ENCODE results near the gene MATR3.

Gene MATR3

GRCh38 chr5:139253115-139253514 lies 40.4 kb upstream of the MATR3 start:
- DNase-seq (ENCODE audit: low read depth), result no peak
- no peak for TF ChIP-seq CTCF (IDR thresholded peaks at IDR 0.05; ENCODE audit: insufficient read depth, low read depth, low read length, missing control alignments)
- H3K4me3 ChIP-seq (ENCODE audit: low read length), result no peak overlapping the region

DNA sequence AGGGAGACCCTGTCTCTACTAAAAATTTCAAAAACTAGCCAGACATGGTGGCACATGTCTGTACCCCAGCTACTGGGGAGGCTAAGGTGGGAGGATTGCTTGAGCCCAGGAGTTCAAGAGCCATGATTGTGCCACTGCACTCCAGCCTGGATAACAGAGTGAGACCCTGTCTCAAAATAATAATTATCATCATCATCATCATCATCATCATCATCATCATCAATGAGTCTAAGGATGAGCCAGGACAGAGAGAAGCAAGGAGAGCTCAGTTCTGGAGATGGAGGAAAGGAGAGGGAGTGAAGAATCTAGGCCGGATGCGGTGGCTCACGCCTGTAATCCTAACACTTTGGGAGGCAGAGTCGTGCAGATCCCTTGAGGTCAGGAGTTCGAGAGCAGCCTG lies 36.7 kb upstream of the MATR3 start:
- DNase-seq (ENCODE audit: low read depth), result no peak
- H3K4me3 ChIP-seq (ENCODE audit: low read length), result no peak overlapping the region
- no peak for TF ChIP-seq CTCF (IDR thresholded peaks at IDR 0.05; ENCODE audit: insufficient read depth, low read depth, low read length, missing control alignments)

DNA sequence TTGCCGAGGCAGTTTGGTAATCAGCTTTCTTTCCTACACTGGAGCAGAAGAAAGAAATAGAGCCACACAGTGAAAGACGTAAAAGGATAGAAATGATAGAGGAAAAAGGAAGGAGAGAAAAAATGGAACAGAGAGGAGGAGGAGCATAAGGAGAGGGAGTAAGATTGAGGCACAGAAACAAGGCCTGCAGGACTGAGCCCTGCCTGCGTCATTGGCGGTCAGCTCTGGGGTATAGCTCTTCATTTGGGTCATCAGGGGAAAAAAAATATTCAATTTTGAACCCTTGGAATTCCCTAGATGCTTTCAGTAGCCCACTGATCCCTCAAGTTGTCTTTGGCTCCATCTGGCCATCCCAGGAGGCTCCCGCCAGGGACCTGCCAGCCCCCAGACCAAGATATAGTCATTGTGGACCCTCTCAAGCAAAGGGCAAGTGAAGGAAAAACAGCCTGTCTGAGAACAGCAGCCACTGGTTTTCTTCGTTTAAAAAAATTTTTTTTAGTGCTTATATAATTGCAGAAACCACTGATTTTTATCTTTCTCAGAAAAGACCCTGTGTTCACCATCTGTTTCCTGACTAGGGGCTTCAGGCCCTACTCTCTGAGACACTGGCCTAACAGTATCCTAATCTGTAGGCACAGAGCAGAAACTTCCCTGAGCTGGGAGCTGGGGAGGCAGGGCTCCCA lies 31.3 kb upstream of the MATR3 start:
- TF ChIP-seq CTCF (IDR thresholded peaks at IDR 0.05; ENCODE audit: insufficient read depth, low read depth, low read length, missing control alignments), result no peak

GRCh38 chr5:139262742-139263445 lies 30.6 kb upstream of the MATR3 start:
- peak; percentile 98 for TF ChIP-seq CTCF (IDR thresholded peaks at IDR 0.05; ENCODE audit: insufficient read depth, low read depth, low read length, missing control alignments)
- peak; percentile 90 for DNase-seq (ENCODE audit: low read depth)
- H3K4me3 ChIP-seq (ENCODE audit: low read length), result no peak overlapping the region

More for the DNA sequence above, 31.3 kb upstream of the MATR3 start:
- no peak overlapping the region for H3K4me3 ChIP-seq (ENCODE audit: low read length)
- no peak for DNase-seq (ENCODE audit: low read depth)

GRCh38 chr5:139263536-139263935 lies 30.0 kb upstream of the MATR3 start:
- H3K4me3 ChIP-seq (ENCODE audit: low read length), result no peak overlapping the region
- TF ChIP-seq CTCF (IDR thresholded peaks at IDR 0.05; ENCODE audit: insufficient read depth, low read depth, low read length, missing control alignments), result no peak
- no peak for DNase-seq (ENCODE audit: low read depth)

DNA sequence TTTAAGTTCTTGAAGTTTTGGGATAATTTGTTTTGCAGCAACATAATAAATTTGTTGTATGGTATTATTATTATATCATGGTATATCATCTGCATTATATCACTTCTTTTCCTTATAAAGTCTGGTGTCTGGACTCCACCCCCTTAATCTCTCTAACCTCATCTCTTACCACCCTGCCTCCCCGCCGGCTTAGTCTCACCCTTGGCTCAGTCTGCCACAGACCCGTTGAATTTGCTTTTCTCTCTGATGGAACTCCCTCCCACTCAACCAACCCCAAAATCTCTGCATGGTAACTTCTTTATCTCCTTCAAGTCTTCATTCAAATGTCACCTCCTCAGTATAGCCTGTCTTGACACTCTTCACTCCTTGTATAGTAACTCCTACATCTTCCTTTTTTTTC lies 29.6 kb upstream of the MATR3 start:
- no peak for DNase-seq (ENCODE audit: low read depth)
- H3K4me3 ChIP-seq (ENCODE audit: low read length), result no peak overlapping the region
- no peak for TF ChIP-seq CTCF (IDR thresholded peaks at IDR 0.05; ENCODE audit: insufficient read depth, low read depth, low read length, missing control alignments)
